Keratinocyte (primary cell): ENCODE results near the gene TSPEAR. TPM values are rescaled to one million over a fixed set of nuclear protein-coding genes. Genes with fewer than 3 reads are reported as not detected.

ENCODE experiments used
- DNase-seq: peaks from one replicate; pipeline ENCODE4 v3.0.0-alpha.2; 2011; ENCODE audit warnings: low read depth, missing footprints, low spot score
- FAIRE-seq: peaks from 2 replicates; lab custom pipeline; 2011; peaks lifted over from hg19 to GRCh38; lab: Jason Lieb, UNC
- H2AFZ ChIP-seq: 2 replicates; pipeline ENCODE4 v1.6.0; 2012; ENCODE audit warnings: low read length, control low read depth, inconsistent platforms; ENCODE audit not compliant: control insufficient read depth
- H3K27ac ChIP-seq: 2 replicates; pipeline ENCODE4 v1.5.1; 2011; ENCODE audit warnings: low read length; ENCODE audit not compliant: control insufficient read depth, insufficient read depth
- H3K27me3 ChIP-seq: 3 replicates; pipeline ENCODE4 v1.6.0; 2011; ENCODE audit warnings: low read length; ENCODE audit not compliant: control insufficient read depth, insufficient read depth; ENCODE audit errors: extremely low read depth
- H3K36me3 ChIP-seq, 2 experiments: 2 replicates in 1 of 2; 3 replicates in 1 of 2; pipeline ENCODE4 v1.5.1; 2011; ENCODE audit warnings: low read length in 2 of 2, mild to moderate bottlenecking in 1 of 2; ENCODE audit not compliant: control insufficient read depth in 2 of 2, insufficient read depth in 2 of 2; ENCODE audit errors: extremely low read depth in 1 of 2
- H3K4me1 ChIP-seq: 3 replicates; pipeline ENCODE4 v1.5.1; 2011; ENCODE audit warnings: low read length; ENCODE audit not compliant: control insufficient read depth, insufficient read depth; ENCODE audit errors: extremely low read depth
- H3K4me2 ChIP-seq: 3 replicates; pipeline ENCODE4 v1.6.0; 2011; ENCODE audit warnings: low read depth, low read length; ENCODE audit not compliant: control insufficient read depth, insufficient read depth; ENCODE audit errors: extremely low read depth
- H3K4me3 ChIP-seq, 3 experiments: fragments of 200-600 bp in 1 of 3; sonication (generic) in 1 of 3; 2 replicates in 2 of 3; 3 replicates in 1 of 3; pipeline ENCODE4 v1.5.1; 2011 to 2016; ENCODE audit warnings: low read length in 3 of 3, mild to moderate bottlenecking in 3 of 3, control low read depth in 2 of 3, inconsistent platforms in 1 of 3, low read depth in 1 of 3, mixed read lengths in 1 of 3, mixed run types in 1 of 3, moderate library complexity in 1 of 3; ENCODE audit not compliant: control insufficient read depth in 2 of 3, insufficient read depth in 2 of 3; ENCODE audit errors: extremely low read depth in 1 of 3
- H3K79me2 ChIP-seq: 2 replicates; pipeline ENCODE4 v1.6.0; 2012; ENCODE audit warnings: low read length; ENCODE audit not compliant: control insufficient read depth, insufficient read depth
- H3K9ac ChIP-seq: 3 replicates; pipeline ENCODE4 v1.6.0; 2011; ENCODE audit warnings: low read length; ENCODE audit not compliant: control insufficient read depth, insufficient read depth; ENCODE audit errors: extremely low read depth
- H3K9me1 ChIP-seq: 3 replicates; pipeline ENCODE4 v1.6.0; 2011; ENCODE audit warnings: low read length; ENCODE audit not compliant: control insufficient read depth, insufficient read depth; ENCODE audit errors: extremely low read depth
- H3K9me3 ChIP-seq: 2 replicates; pipeline ENCODE4 v1.5.1; 2012; ENCODE audit warnings: low read depth, low read length; ENCODE audit not compliant: control insufficient read depth
- H4K20me1 ChIP-seq: 3 replicates; pipeline ENCODE4 v1.6.0; 2011; ENCODE audit warnings: low read length; ENCODE audit not compliant: control insufficient read depth, insufficient read depth; ENCODE audit errors: extremely low read depth
- EZH2 ChIP-seq: IDR thresholded peaks from one replicate; pipeline ENCODE4 v1.6.1; 2012; ENCODE audit warnings: inconsistent platforms, mild to moderate bottlenecking, low read length, moderate library complexity
- dilution Hi-C: fragments of 300-500 bp; cut with MboI; formaldehyde crosslinking; loops from one replicate; pipeline ENCODE4 v1.7.0; 2020; ENCODE audit warnings: low sequenced_read_pairs; ENCODE audit not compliant: extremely low pct_ligation_motif_present
- polyA plus RNA-seq, 5 experiments: library from polyadenylated mRNA; depleted of rRNA in 3 of 5; stranded (reverse) in 3 of 5; stranded (forward) in 1 of 5; unstranded in 1 of 5; fragments of >200 nt; gene quantifications; 1 replicate in 1 of 5; 2 replicates in 3 of 5; 3 replicates in 1 of 5; pipeline versions ENCODE4 v1.2.1 to v1.2.3, GENCODE V29; 2011 to 2012; ENCODE audit warnings: missing spikeins in 2 of 5, low read depth in 1 of 5, low replicate concordance in 1 of 5
- TF ChIP-seq, protein P1 (sequence below), 3 experiments: IDR thresholded peaks in 1 of 3; conservative IDR thresholded peaks in 1 of 3; optimal IDR thresholded peaks in 1 of 3; 2 replicates in 2 of 3; 3 replicates in 1 of 3; pipeline versions ENCODE3 to v1.5.1; 2011; ENCODE audit warnings: low read length in 3 of 3, mild to moderate bottlenecking in 3 of 3, moderate library complexity in 2 of 3, control low read depth in 1 of 3, inconsistent platforms in 1 of 3; ENCODE audit not compliant: insufficient read depth in 2 of 3; ENCODE audit errors: extremely low read depth in 1 of 3

The TSPEAR gene
- polyA plus RNA-seq, 1 donor (not counting 4 experiments of a cell fraction or from before 2014, with no cell fraction given), result 0.12 TPM

DNA sequence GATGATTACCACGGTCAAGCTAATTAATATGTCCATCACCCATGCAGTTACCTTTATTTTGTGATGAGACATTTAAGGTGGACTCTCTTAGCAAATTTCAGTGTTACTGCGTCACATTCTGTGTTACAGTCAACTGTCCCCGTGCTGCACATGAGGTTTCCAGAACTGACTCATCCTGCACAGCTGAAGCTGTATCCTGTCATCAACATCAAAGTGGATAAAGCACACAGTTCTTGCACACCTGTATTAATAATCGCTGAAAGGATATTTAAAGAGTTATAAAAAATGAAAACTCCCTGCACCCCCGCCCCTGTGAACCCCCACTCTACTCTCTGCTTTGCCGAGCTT, 127.6 kb downstream of the TSPEAR start:
- no peaks in the 10 kb centered on the region for H3K4me1 ChIP-seq
- H3K79me2 ChIP-seq, result no peaks in the 10 kb centered on the region
- no peaks in the 10 kb centered on the region for H4K20me1 ChIP-seq
- no peaks in the 10 kb centered on the region for H3K36me3 ChIP-seq
- no peak for TF ChIP-seq EZH2
- TF ChIP-seq, protein P1, sequence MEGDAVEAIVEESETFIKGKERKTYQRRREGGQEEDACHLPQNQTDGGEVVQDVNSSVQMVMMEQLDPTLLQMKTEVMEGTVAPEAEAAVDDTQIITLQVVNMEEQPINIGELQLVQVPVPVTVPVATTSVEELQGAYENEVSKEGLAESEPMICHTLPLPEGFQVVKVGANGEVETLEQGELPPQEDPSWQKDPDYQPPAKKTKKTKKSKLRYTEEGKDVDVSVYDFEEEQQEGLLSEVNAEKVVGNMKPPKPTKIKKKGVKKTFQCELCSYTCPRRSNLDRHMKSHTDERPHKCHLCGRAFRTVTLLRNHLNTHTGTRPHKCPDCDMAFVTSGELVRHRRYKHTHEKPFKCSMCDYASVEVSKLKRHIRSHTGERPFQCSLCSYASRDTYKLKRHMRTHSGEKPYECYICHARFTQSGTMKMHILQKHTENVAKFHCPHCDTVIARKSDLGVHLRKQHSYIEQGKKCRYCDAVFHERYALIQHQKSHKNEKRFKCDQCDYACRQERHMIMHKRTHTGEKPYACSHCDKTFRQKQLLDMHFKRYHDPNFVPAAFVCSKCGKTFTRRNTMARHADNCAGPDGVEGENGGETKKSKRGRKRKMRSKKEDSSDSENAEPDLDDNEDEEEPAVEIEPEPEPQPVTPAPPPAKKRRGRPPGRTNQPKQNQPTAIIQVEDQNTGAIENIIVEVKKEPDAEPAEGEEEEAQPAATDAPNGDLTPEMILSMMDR (optimal IDR thresholded peaks at IDR 0.05 in 1 of 3, IDR thresholded peaks at IDR 0.05 in 1 of 3, conservative IDR thresholded peaks at IDR 0.05 in 1 of 3; ENCODE audit: extremely low read depth in 1 of 3, insufficient read depth in 2 of 3, low read length in 3 of 3), result no peak
- H3K27me3 ChIP-seq, result no peaks in the 10 kb centered on the region
- no peak overlapping the region for H2AFZ ChIP-seq
- H3K4me2 ChIP-seq, result no peak overlapping the region
- no peak overlapping the region for H3K9ac ChIP-seq
- no peak overlapping the region for H3K27ac ChIP-seq
- FAIRE-seq, result no peak
- DNase-seq, result no peak
- H3K9me1 ChIP-seq, result no peaks in the 10 kb centered on the region
- no peak overlapping the region for H3K4me3 ChIP-seq
- H3K9me3 ChIP-seq, result peaks cover 11% of the 10 kb centered on the region
- dilution Hi-C loops, result no loop called here

DNA sequence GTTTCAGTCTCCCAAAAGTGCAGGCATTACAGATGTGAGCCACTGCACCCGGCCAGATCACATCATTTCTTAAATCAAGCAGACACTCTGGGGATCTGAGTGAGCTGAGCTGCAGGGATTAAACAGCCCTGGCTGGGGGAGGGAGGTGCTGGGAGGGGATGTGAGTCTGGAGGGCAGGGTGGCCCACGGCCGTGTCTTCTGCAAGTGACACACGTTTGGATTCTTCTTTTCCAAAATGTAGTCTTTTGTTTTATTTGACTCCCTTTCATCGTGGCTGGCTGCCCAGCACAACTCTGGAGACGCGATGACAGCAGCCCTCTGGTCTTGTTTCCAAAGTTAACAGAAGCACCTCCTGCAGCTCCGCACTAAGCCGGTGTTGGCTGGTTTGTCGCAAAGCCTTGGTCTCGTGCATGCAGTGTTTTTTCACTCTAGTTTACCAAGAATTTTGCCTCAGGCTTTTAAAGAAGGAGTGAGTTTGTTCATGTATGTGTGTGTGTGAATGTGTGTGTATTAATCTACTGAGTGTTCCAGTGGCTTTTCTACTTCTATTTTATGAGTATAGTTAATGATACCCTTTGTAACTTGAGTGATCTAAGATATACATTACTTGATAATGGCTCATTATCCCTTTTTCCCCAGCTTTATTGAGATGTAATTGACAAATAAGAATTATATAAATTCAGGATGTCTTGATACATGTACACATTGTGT, 128.1 kb downstream of the TSPEAR start:
- FAIRE-seq (no peak), DNase-seq (no peak)
- dilution Hi-C loops, result no loop called here
- H3K4me1 ChIP-seq, result no peaks in the 10 kb centered on the region
- H3K36me3 ChIP-seq, result no peaks in the 10 kb centered on the region
- no peaks in the 10 kb centered on the region for H3K27me3 ChIP-seq
- TF ChIP-seq EZH2, result no peak
- TF ChIP-seq, protein P1 (optimal IDR thresholded peaks at IDR 0.05 in 1 of 3, IDR thresholded peaks at IDR 0.05 in 1 of 3, conservative IDR thresholded peaks at IDR 0.05 in 1 of 3; ENCODE audit: extremely low read depth in 1 of 3, insufficient read depth in 2 of 3, low read length in 3 of 3), result no peak
- no peaks in the 10 kb centered on the region for H3K9me1 ChIP-seq
- H3K4me3 ChIP-seq, result no peak overlapping the region
- no peaks in the 10 kb centered on the region for H4K20me1 ChIP-seq
- peaks cover 11% of the 10 kb centered on the region for H3K9me3 ChIP-seq
- no peaks in the 10 kb centered on the region for H3K79me2 ChIP-seq
- no peak overlapping the region for H3K9ac ChIP-seq
- no peak overlapping the region for H3K4me2 ChIP-seq
- no peak overlapping the region for H2AFZ ChIP-seq
- no peak overlapping the region for H3K27ac ChIP-seq
